ENCODE data around the gene SYT17. TPM values are rescaled to one million over a fixed set of nuclear protein-coding genes. Genes with fewer than 3 reads are reported as not detected.

Gene SYT17
- polyA plus RNA-seq, 1 donor (not counting 4 experiments of a cell fraction or from before 2014, with no cell fraction given): not detected

DNA sequence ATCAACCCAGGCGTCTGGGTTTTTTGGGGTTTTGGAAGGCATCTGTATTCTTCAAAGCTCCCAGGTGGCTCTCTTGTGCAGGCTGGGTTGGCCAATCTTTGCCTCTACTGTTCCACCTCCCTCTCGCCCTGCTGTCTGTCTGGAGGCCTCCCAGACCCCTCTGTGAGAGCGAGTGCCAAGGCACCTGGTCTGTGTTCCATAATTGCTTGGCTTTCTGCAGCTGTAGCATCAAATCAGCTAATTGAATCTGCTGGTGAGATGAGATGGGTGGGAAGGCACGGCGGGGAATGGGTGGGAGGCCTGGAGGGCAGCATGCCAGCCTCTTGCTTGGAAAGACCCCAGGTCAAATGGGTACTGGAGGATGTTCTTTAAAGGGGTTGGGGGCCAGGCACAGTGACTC is 64.9 kb downstream of the SYT17 start:
- Histone ChIP-seq H4K20me1 (ENCODE audit: control insufficient read depth, extremely low read depth, insufficient read depth, low read length) (no peaks in the 10 kb centered on the region), H3K9me3 (ENCODE audit: control insufficient read depth, low read depth, low read length) (no peaks in the 10 kb centered on the region), H3K9ac (ENCODE audit: control insufficient read depth, extremely low read depth, insufficient read depth, low read length) (no peak overlapping the region), H3K79me2 (ENCODE audit: control insufficient read depth, insufficient read depth, low read length) (no peaks in the 10 kb centered on the region), H3K4me1 (ENCODE audit: control insufficient read depth, extremely low read depth, insufficient read depth, low read length) (no peaks in the 10 kb centered on the region), H2AFZ (ENCODE audit: control insufficient read depth, low read length) (no peak overlapping the region), H3K27me3 (ENCODE audit: control insufficient read depth, extremely low read depth, insufficient read depth, low read length) (no peaks in the 10 kb centered on the region), H3K4me3 (ENCODE audit: control insufficient read depth in 2 of 3, extremely low read depth in 1 of 3, insufficient read depth in 2 of 3, low read depth in 1 of 3, low read length in 3 of 3) (no peak overlapping the region), H3K36me3 (ENCODE audit: control insufficient read depth in 2 of 2, extremely low read depth in 1 of 2, insufficient read depth in 2 of 2, low read length in 2 of 2) (no peaks in the 10 kb centered on the region), H3K4me2 (ENCODE audit: control insufficient read depth, extremely low read depth, insufficient read depth, low read depth, low read length) (no peak overlapping the region), H3K9me1 (ENCODE audit: control insufficient read depth, extremely low read depth, insufficient read depth, low read length) (no peaks in the 10 kb centered on the region), H3K27ac (ENCODE audit: control insufficient read depth, insufficient read depth, low read length) (no peak overlapping the region)
- DNase-seq (ENCODE audit: low read depth, low spot score) (no peak), FAIRE-seq (no peak)
- TF ChIP-seq EZH2 (IDR thresholded peaks at IDR 0.05; ENCODE audit: low read length): no peak
- TF ChIP-seq, protein P1, sequence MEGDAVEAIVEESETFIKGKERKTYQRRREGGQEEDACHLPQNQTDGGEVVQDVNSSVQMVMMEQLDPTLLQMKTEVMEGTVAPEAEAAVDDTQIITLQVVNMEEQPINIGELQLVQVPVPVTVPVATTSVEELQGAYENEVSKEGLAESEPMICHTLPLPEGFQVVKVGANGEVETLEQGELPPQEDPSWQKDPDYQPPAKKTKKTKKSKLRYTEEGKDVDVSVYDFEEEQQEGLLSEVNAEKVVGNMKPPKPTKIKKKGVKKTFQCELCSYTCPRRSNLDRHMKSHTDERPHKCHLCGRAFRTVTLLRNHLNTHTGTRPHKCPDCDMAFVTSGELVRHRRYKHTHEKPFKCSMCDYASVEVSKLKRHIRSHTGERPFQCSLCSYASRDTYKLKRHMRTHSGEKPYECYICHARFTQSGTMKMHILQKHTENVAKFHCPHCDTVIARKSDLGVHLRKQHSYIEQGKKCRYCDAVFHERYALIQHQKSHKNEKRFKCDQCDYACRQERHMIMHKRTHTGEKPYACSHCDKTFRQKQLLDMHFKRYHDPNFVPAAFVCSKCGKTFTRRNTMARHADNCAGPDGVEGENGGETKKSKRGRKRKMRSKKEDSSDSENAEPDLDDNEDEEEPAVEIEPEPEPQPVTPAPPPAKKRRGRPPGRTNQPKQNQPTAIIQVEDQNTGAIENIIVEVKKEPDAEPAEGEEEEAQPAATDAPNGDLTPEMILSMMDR (optimal IDR thresholded peaks at IDR 0.05 in 1 of 3, IDR thresholded peaks at IDR 0.05 in 1 of 3, conservative IDR thresholded peaks at IDR 0.05 in 1 of 3; ENCODE audit: extremely low read depth in 1 of 3, insufficient read depth in 2 of 3, low read length in 3 of 3): no peak
- dilution Hi-C loops (cut with MboI; ENCODE audit: extremely low pct_ligation_motif_present, low sequenced_read_pairs): no loop called here

DNA sequence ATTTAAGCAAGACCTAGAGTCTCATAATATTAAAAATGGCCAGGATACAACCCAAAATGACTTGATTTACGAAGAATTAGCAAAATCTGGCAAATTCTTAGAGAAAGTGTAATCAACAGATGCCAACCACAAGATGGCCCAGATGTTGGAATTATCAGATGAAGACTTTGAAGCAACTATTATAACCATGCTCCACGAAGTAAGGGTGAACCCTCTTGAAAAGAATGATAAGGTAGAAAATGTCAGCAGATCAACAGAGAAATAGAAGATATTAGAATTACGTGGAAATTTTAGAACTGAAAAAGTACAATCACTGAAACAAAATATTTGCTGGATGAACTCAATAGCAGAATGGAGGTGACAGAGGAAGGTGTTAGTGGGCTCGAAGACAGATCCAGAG is 67.4 kb downstream of the SYT17 start:
- Histone ChIP-seq H3K27me3 (ENCODE audit: control insufficient read depth, extremely low read depth, insufficient read depth, low read length) (no peaks in the 10 kb centered on the region), H3K9ac (ENCODE audit: control insufficient read depth, extremely low read depth, insufficient read depth, low read length) (no peak overlapping the region), H2AFZ (ENCODE audit: control insufficient read depth, low read length) (no peak overlapping the region), H3K79me2 (ENCODE audit: control insufficient read depth, insufficient read depth, low read length) (no peaks in the 10 kb centered on the region), H3K4me2 (ENCODE audit: control insufficient read depth, extremely low read depth, insufficient read depth, low read depth, low read length) (no peak overlapping the region), H3K9me3 (ENCODE audit: control insufficient read depth, low read depth, low read length) (no peaks in the 10 kb centered on the region), H3K9me1 (ENCODE audit: control insufficient read depth, extremely low read depth, insufficient read depth, low read length) (no peaks in the 10 kb centered on the region), H3K27ac (ENCODE audit: control insufficient read depth, insufficient read depth, low read length) (no peak overlapping the region), H3K4me3 (ENCODE audit: control insufficient read depth in 2 of 3, extremely low read depth in 1 of 3, insufficient read depth in 2 of 3, low read depth in 1 of 3, low read length in 3 of 3) (no peak overlapping the region), H4K20me1 (ENCODE audit: control insufficient read depth, extremely low read depth, insufficient read depth, low read length) (no peaks in the 10 kb centered on the region), H3K36me3 (ENCODE audit: control insufficient read depth in 2 of 2, extremely low read depth in 1 of 2, insufficient read depth in 2 of 2, low read length in 2 of 2) (no peaks in the 10 kb centered on the region), H3K4me1 (ENCODE audit: control insufficient read depth, extremely low read depth, insufficient read depth, low read length) (no peaks in the 10 kb centered on the region)
- dilution Hi-C loops (cut with MboI; ENCODE audit: extremely low pct_ligation_motif_present, low sequenced_read_pairs): loop anchor here (5.0 kb wide), 1 partner anchor 87 kb away; no protein-coding TSS in a partner anchor
- FAIRE-seq: no peak
- no peak for DNase-seq (ENCODE audit: low read depth, low spot score)
- TF ChIP-seq, protein P1 (optimal IDR thresholded peaks at IDR 0.05 in 1 of 3, IDR thresholded peaks at IDR 0.05 in 1 of 3, conservative IDR thresholded peaks at IDR 0.05 in 1 of 3; ENCODE audit: extremely low read depth in 1 of 3, insufficient read depth in 2 of 3, low read length in 3 of 3): no peak
- no peak for TF ChIP-seq EZH2 (IDR thresholded peaks at IDR 0.05; ENCODE audit: low read length)
